HCT116 (cell line): ENCODE data around the gene ANKRD55. TPM values are rescaled to one million over a fixed set of nuclear protein-coding genes. Genes with fewer than 3 reads are reported as not detected.

Source experiments
- ATAC-seq: fragments of 200-7000 bp; cut with Tn5 transposase; 2 replicates; pipeline ENCODE4 v1.9.1; 2020; ENCODE audit warnings: mild to moderate bottlenecking, moderate library complexity
- BruUV-seq: library from RNA; stranded (reverse); fragments of 400-500 nt; replicated peaks from 2 replicates; lab custom pipeline; 2021; lab: Mats Ljungman, UMichigan
- CTCF ChIA-PET: fragments of 300-600 bp; sonication (Branson Sonifier 250); formaldehyde crosslinking; loops from one replicate; lab custom pipeline; 2021; ENCODE audit warnings: antibody characterized with exemption; lab: Charles Lee
- POLR2A ChIA-PET: fragments of 300-600, 350-600 bp; sonication (Branson Sonifier 250); formaldehyde crosslinking; loops from one replicate; lab custom pipeline; 2021; ENCODE audit warnings: antibody characterized with exemption; lab: Charles Lee
- RAD21 ChIA-PET, 2 experiments: fragments of 300-600 bp; sonication (Branson Sonifier 250); formaldehyde crosslinking; loops; one replicate each; lab custom pipeline; 2023; ENCODE audit warnings: low total read pairs in 2 of 2; ENCODE audit not compliant: uncharacterized antibody in 2 of 2, unreplicated experiment in 2 of 2, low non-redundant PET in 1 of 2; lab: Charles Lee
- DNase-seq: peaks from one replicate; pipeline ENCODE4 v3.0.0-alpha.2; 2010; ENCODE audit warnings: low read depth, low spot score
- H2AFZ ChIP-seq: fragments of 200-600 bp; shearing (Covaris generic), sonication (generic); 2 replicates; pipeline ENCODE4 v1.6.1; 2017; ENCODE audit warnings: low read depth, mixed run types, mixed read lengths, antibody characterized with exemption, low read length; ENCODE audit not compliant: poor library complexity, severe bottlenecking
- H3K27ac ChIP-seq: 2 replicates; pipeline ENCODE4 v1.5.1; 2012; ENCODE audit warnings: low read depth, low read length
- H3K27me3 ChIP-seq: fragments of 200-600 bp; sonication (generic); 2 replicates; pipeline ENCODE4 v1.6.1; 2016; ENCODE audit warnings: mixed run types, low read length, mixed read lengths; ENCODE audit not compliant: insufficient read depth
- H3K36me3 ChIP-seq, 2 experiments: fragments of 200-500 bp in 1 of 2; fragments of 200-600 bp in 1 of 2; sonication (Bioruptor generic) in 1 of 2; sonication (generic) in 1 of 2; 2 replicates each; pipeline versions ENCODE4 v1.5.1 to v1.6.1; 2014 to 2016; ENCODE audit warnings: low read length in 2 of 2, inconsistent platforms in 1 of 2, mixed read lengths in 1 of 2, mixed run types in 1 of 2; ENCODE audit not compliant: insufficient read depth in 2 of 2, control insufficient read depth in 1 of 2
- H3K4me1 ChIP-seq, 2 experiments: fragments of 200-600 bp in 1 of 2; sonication (generic) in 1 of 2; 2 replicates each; pipeline versions ENCODE4 v1.5.1 to v1.6.1; 2012 to 2017; ENCODE audit warnings: low read length in 2 of 2, inconsistent platforms in 1 of 2, mild to moderate bottlenecking in 1 of 2, mixed read lengths in 1 of 2, mixed run types in 1 of 2, moderate library complexity in 1 of 2; ENCODE audit not compliant: insufficient read depth in 2 of 2, control insufficient read depth in 1 of 2
- H3K4me2 ChIP-seq: fragments of 200-600 bp; sonication (generic); 2 replicates; pipeline ENCODE4 v1.6.1; 2017; ENCODE audit warnings: mixed run types, low read length, mixed read lengths
- H3K4me3 ChIP-seq, 2 experiments: fragments of 200-600 bp in 1 of 2; sonication (generic) in 1 of 2; replicated peaks in 1 of 2; 2 replicates each; pipeline ENCODE4 v1.5.1; 2011 to 2016; ENCODE audit warnings: low read length in 2 of 2, control low read depth in 1 of 2, low read depth in 1 of 2, mild to moderate bottlenecking in 1 of 2, mixed read lengths in 1 of 2, mixed run types in 1 of 2
- H3K79me2 ChIP-seq: fragments of 200-600 bp; sonication (generic); 2 replicates; pipeline ENCODE4 v1.6.1; 2017; ENCODE audit warnings: mild to moderate bottlenecking, mixed run types, low read length, moderate library complexity, mixed read lengths; ENCODE audit not compliant: insufficient read depth
- H3K9ac ChIP-seq: fragments of 200-600 bp; sonication (generic); 2 replicates; pipeline ENCODE4 v1.6.1; 2016; ENCODE audit warnings: low read length, mixed read lengths
- H3K9me2 ChIP-seq: fragments of 200-600 bp; sonication (generic), shearing (Covaris generic); 2 replicates; pipeline ENCODE4 v1.6.1; 2017; ENCODE audit warnings: mixed run types, mild to moderate bottlenecking, moderate library complexity; ENCODE audit not compliant: insufficient read depth
- H3K9me3 ChIP-seq, 2 experiments: fragments of 200-500 bp in 1 of 2; fragments of 200-600 bp in 1 of 2; sonication (Bioruptor generic) in 1 of 2; sonication (generic) in 1 of 2; 2 replicates each; pipeline ENCODE4 v1.6.1; 2014 to 2017; ENCODE audit warnings: low read length in 2 of 2, mixed read lengths in 2 of 2, inconsistent platforms in 1 of 2, low read depth in 1 of 2, mild to moderate bottlenecking in 1 of 2, mixed run types in 1 of 2, moderate library complexity in 1 of 2; ENCODE audit not compliant: control insufficient read depth in 1 of 2, insufficient read depth in 1 of 2
- H4K20me1 ChIP-seq: fragments of 200-600 bp; sonication (generic), shearing (Covaris generic); 2 replicates; pipeline ENCODE4 v1.6.1; 2017; ENCODE audit warnings: mixed run types, mild to moderate bottlenecking, moderate library complexity; ENCODE audit not compliant: insufficient read depth
- CEBPB ChIP-seq: IDR thresholded peaks from 2 replicates; pipeline ENCODE4 v1.6.1; 2012; ENCODE audit warnings: low read depth
- CTCF ChIP-seq, 3 experiments: fragments of 200-600 bp in 1 of 3; sonication (generic) in 1 of 3; IDR thresholded peaks in 2 of 3; conservative IDR thresholded peaks in 1 of 3; 2 replicates each; pipeline ENCODE4 v1.5.1; 2012 to 2017; ENCODE audit warnings: low read depth in 2 of 3, low read length in 2 of 3, antibody characterized with exemption in 1 of 3, borderline replicate concordance in 1 of 3, control low read depth in 1 of 3, mild to moderate bottlenecking in 1 of 3, mixed read lengths in 1 of 3, mixed run types in 1 of 3, moderate library complexity in 1 of 3; ENCODE audit not compliant: insufficient read depth in 1 of 3
- EGR1 ChIP-seq: IDR thresholded peaks from 2 replicates; pipeline ENCODE4 v1.6.1; 2012; ENCODE audit warnings: low read depth
- ELF1 ChIP-seq: IDR thresholded peaks from 2 replicates; pipeline ENCODE4 v1.6.1; 2012; ENCODE audit warnings: low read depth, borderline replicate concordance
- EZH2 ChIP-seq: fragments of 200-600 bp; sonication (generic); IDR thresholded peaks from 2 replicates; pipeline ENCODE4 v1.6.1; 2017; ENCODE audit warnings: antibody characterized with exemption, mixed run types
- EZH2phosphoT487 ChIP-seq: fragments of 200-600 bp; IDR thresholded peaks from 2 replicates; pipeline ENCODE4 v1.6.1; 2018; ENCODE audit warnings: antibody characterized with exemption, borderline replicate concordance
- FOSL1 ChIP-seq: IDR thresholded peaks from 2 replicates; pipeline ENCODE4 v1.6.1; 2012; ENCODE audit warnings: low read depth
- MAX ChIP-seq: IDR thresholded peaks from 2 replicates; pipeline ENCODE4 v1.6.1; 2012
- POLR2A ChIP-seq: IDR thresholded peaks from 2 replicates; pipeline ENCODE4 v1.7.0; 2011; ENCODE audit warnings: borderline replicate concordance; ENCODE audit not compliant: insufficient read depth, insufficient read length; ENCODE audit errors: extremely low read depth
- POLR2AphosphoS5 ChIP-seq: IDR thresholded peaks from 2 replicates; pipeline ENCODE4 v1.6.1; 2011; ENCODE audit warnings: mild to moderate bottlenecking, low read depth, low read length, moderate library complexity
- RAD21 ChIP-seq: IDR thresholded peaks from 2 replicates; pipeline ENCODE4 v1.6.1; 2012; ENCODE audit warnings: low read depth, mild to moderate bottlenecking
- REST ChIP-seq: IDR thresholded peaks from 2 replicates; pipeline ENCODE4 v1.6.1; 2012; ENCODE audit warnings: low read depth
- SP1 ChIP-seq: IDR thresholded peaks from 2 replicates; pipeline ENCODE4 v1.6.1; 2012; ENCODE audit warnings: low read depth
- SRF ChIP-seq: IDR thresholded peaks from 2 replicates; pipeline ENCODE4 v1.6.1; 2012; ENCODE audit warnings: low read depth
- YY1 ChIP-seq: IDR thresholded peaks from 2 replicates; pipeline ENCODE4 v1.6.1; 2011; ENCODE audit warnings: low read length, low read depth, moderate library complexity, mild to moderate bottlenecking; ENCODE audit not compliant: insufficient replicate concordance; ENCODE audit errors: extremely low read depth
- ZBTB33 ChIP-seq: IDR thresholded peaks from 2 replicates; pipeline ENCODE4 v1.6.1; 2011; ENCODE audit warnings: mild to moderate bottlenecking, low read length, moderate library complexity; ENCODE audit not compliant: insufficient replicate concordance; ENCODE audit errors: extremely low read depth
- ZFX ChIP-seq: fragments of 450-650 bp; IDR thresholded peaks from 2 replicates; pipeline ENCODE4 v1.6.1; 2017
- ZNF274 ChIP-seq: fragments of 200-500 bp; sonication (Bioruptor generic); IDR thresholded peaks from 2 replicates; pipeline ENCODE4 v1.6.1; 2014; ENCODE audit warnings: mild to moderate bottlenecking, low read depth, low read length, inconsistent platforms
- intact Hi-C: fragments of 100-400 bp; cut with micrococcal nuclease; formaldehyde crosslinking; loops from 2 replicates; pipeline ENCODE4 v1.10.0; 2022
- total RNA-seq: library from RNA; stranded (reverse); gene quantifications from one replicate; pipeline ENCODE4 v1.2.1, GENCODE V29; 2021; ENCODE audit not compliant: unreplicated experiment

The ANKRD55 gene
- total RNA-seq, 1 experiment from 2014 or later = not detected

GRCh38 chr5:56115589-56115988 is 117.5 kb downstream of the ANKRD55 start:
- intact Hi-C loops = no loop called here
- no peak overlapping the region for H3K4me2 ChIP-seq
- no peaks in the 10 kb centered on the region for H3K4me1 ChIP-seq
- POLR2A ChIA-PET = no interaction called here
- RAD21 ChIA-PET = no interaction called here
- ATAC-seq (no peak), DNase-seq (no peak)
- no peak overlapping the region for H3K4me3 ChIP-seq
- no TSS peak for BruUV-seq
- H2AFZ ChIP-seq = no peak overlapping the region
- CTCF ChIA-PET = no interaction called here
- H3K27ac ChIP-seq = no peak overlapping the region
- no peaks in the 10 kb centered on the region for H3K79me2 ChIP-seq
- no peaks in the 10 kb centered on the region for H3K36me3 ChIP-seq
- H3K9me3 ChIP-seq = no peaks in the 10 kb centered on the region
- H3K9ac ChIP-seq = no peak overlapping the region
- no peak for TF ChIP-seq ELF1
- no peak for TF ChIP-seq POLR2AphosphoS5
- no peak for TF ChIP-seq SP1
- no peak for TF ChIP-seq CTCF (IDR thresholded peaks at IDR 0.05 in 2 of 3, conservative IDR thresholded peaks at IDR 0.05 in 1 of 3; ENCODE audit: borderline replicate concordance in 1 of 3, insufficient read depth in 1 of 3, low read depth in 2 of 3, low read length in 2 of 3)
- TF ChIP-seq FOSL1 = no peak
- TF ChIP-seq YY1 = no peak
- no peak for TF ChIP-seq EGR1
- no peak for TF ChIP-seq REST
- no peak for TF ChIP-seq MAX
- no peak for TF ChIP-seq POLR2A
- no peak for TF ChIP-seq CEBPB
- no peak for TF ChIP-seq RAD21
- no peak for TF ChIP-seq EZH2
- TF ChIP-seq ZFX = no peak
- TF ChIP-seq ZNF274 = no peak
- TF ChIP-seq SRF = no peak
- no peak for TF ChIP-seq ZBTB33
- no peak for TF ChIP-seq EZH2phosphoT487
- no peaks in the 10 kb centered on the region for H3K27me3 ChIP-seq
- H4K20me1 ChIP-seq = no peaks in the 10 kb centered on the region
- H3K9me2 ChIP-seq = no peaks in the 10 kb centered on the region
